IMR-90 (cell line): ENCODE data around the gene RASD2.

Source experiments
- BHLHE40 ChIP-seq: fragments of 150-350 bp; IDR thresholded peaks from 2 replicates; pipeline ENCODE4 v1.6.1; 2016; ENCODE audit warnings: mild to moderate bottlenecking, low read depth, low read length
- CEBPB ChIP-seq: IDR thresholded peaks from 2 replicates; pipeline ENCODE4 v1.6.1; 2012; ENCODE audit warnings: low read depth, low read length, improper control_type of control experiment
- CHD1 ChIP-seq: IDR thresholded peaks from 2 replicates; pipeline ENCODE4 v1.6.1; 2012; ENCODE audit warnings: low read depth, low read length, improper control_type of control experiment
- FOS ChIP-seq: fragments of 150-350 bp; IDR thresholded peaks from 2 replicates; pipeline ENCODE4 v1.6.1; 2016; ENCODE audit warnings: low read depth, low read length
- MAFK ChIP-seq: IDR thresholded peaks from 2 replicates; pipeline ENCODE4 v1.6.1; 2012; ENCODE audit warnings: low read depth, low read length, improper control_type of control experiment
- MAZ ChIP-seq: IDR thresholded peaks from 2 replicates; pipeline ENCODE4 v1.6.1; 2012; ENCODE audit warnings: low read depth, mild to moderate bottlenecking, low read length, improper control_type of control experiment, moderate library complexity, borderline replicate concordance
- MXI1 ChIP-seq: IDR thresholded peaks from 2 replicates; pipeline ENCODE4 v1.6.1; 2012; ENCODE audit warnings: low read depth, mild to moderate bottlenecking, low read length, moderate library complexity, borderline replicate concordance
- POLR2A ChIP-seq: IDR thresholded peaks from 2 replicates; pipeline ENCODE4 v1.6.1; 2012; ENCODE audit warnings: mild to moderate bottlenecking, low read depth, low read length
- RAD21 ChIP-seq: IDR thresholded peaks from 2 replicates; pipeline ENCODE4 v1.6.1; 2012; ENCODE audit warnings: low read length, improper control_type of control experiment
- RCOR1 ChIP-seq: IDR thresholded peaks from 2 replicates; pipeline ENCODE4 v1.6.1; 2012; ENCODE audit warnings: mild to moderate bottlenecking, low read length, improper control_type of control experiment; ENCODE audit not compliant: insufficient replicate concordance
- RFX5 ChIP-seq: IDR thresholded peaks from 2 replicates; pipeline ENCODE4 v1.8.0; 2012; ENCODE audit warnings: low read depth, mild to moderate bottlenecking, low read length, moderate library complexity
- SMC3 ChIP-seq: fragments of 150-350 bp; IDR thresholded peaks from 2 replicates; pipeline ENCODE4 v1.6.1; 2016; ENCODE audit warnings: low read depth, mild to moderate bottlenecking, antibody characterized with exemption, low read length, moderate library complexity
- TF ChIP-seq, protein P1 (sequence below): conservative IDR thresholded peaks from 2 replicates; pipeline ENCODE4 v1.5.1; 2012; ENCODE audit warnings: mild to moderate bottlenecking, low read depth, low read length, improper control_type of control experiment
- TF ChIP-seq, protein P2 (sequence below): fragments of 150-350 bp; IDR thresholded peaks from 2 replicates; pipeline ENCODE4 v1.6.1; 2017; ENCODE audit warnings: mild to moderate bottlenecking, antibody characterized with exemption, low read length, low read depth

DNA sequence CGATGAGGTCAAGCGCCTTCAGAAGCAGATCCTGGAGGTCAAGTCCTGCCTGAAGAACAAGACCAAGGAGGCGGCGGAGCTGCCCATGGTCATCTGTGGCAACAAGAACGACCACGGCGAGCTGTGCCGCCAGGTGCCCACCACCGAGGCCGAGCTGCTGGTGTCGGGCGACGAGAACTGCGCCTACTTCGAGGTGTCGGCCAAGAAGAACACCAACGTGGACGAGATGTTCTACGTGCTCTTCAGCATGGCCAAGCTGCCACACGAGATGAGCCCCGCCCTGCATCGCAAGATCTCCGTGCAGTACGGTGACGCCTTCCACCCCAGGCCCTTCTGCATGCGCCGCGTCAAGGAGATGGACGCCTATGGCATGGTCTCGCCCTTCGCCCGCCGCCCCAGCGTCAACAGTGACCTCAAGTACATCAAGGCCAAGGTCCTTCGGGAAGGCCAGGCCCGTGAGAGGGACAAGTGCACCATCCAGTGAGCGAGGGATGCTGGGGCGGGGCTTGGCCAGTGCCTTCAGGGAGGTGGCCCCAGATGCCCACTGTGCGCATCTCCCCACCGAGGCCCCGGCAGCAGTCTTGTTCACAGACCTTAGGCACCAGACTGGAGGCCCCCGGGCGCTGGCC, 11.0 kb downstream of the RASD2 start:
- TF ChIP-seq, protein P1, sequence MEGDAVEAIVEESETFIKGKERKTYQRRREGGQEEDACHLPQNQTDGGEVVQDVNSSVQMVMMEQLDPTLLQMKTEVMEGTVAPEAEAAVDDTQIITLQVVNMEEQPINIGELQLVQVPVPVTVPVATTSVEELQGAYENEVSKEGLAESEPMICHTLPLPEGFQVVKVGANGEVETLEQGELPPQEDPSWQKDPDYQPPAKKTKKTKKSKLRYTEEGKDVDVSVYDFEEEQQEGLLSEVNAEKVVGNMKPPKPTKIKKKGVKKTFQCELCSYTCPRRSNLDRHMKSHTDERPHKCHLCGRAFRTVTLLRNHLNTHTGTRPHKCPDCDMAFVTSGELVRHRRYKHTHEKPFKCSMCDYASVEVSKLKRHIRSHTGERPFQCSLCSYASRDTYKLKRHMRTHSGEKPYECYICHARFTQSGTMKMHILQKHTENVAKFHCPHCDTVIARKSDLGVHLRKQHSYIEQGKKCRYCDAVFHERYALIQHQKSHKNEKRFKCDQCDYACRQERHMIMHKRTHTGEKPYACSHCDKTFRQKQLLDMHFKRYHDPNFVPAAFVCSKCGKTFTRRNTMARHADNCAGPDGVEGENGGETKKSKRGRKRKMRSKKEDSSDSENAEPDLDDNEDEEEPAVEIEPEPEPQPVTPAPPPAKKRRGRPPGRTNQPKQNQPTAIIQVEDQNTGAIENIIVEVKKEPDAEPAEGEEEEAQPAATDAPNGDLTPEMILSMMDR: no peak
- TF ChIP-seq POLR2A (no peak), CEBPB (no peak), FOS (no peak), RCOR1 (no peak), RFX5 (no peak), MAZ (no peak), RAD21 (no peak), CHD1 (no peak), MXI1 (no peak), MAFK (no peak), BHLHE40 (no peak), SMC3 (no peak)
- TF ChIP-seq, protein P2, sequence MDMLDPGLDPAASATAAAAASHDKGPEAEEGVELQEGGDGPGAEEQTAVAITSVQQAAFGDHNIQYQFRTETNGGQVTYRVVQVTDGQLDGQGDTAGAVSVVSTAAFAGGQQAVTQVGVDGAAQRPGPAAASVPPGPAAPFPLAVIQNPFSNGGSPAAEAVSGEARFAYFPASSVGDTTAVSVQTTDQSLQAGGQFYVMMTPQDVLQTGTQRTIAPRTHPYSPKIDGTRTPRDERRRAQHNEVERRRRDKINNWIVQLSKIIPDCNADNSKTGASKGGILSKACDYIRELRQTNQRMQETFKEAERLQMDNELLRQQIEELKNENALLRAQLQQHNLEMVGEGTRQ: no peak
